Activated CD4-positive, alpha-beta T cell treated with anti-CD3 and anti-CD28 coated beads, Interleukin-2, amount 10 ng/mL, durations not matched to agents 7 days and 5 days (primary cell): Measurements from ENCODE around the gene ERC2. TPM values are rescaled to one million over a fixed set of nuclear protein-coding genes. Genes with fewer than 3 reads are reported as not detected.

Experiments
- CTCF ChIA-PET: fragments of 350-600 bp; sonication (Branson Sonifier 250); formaldehyde crosslinking; loops from one replicate; lab custom pipeline; 2021; ENCODE audit warnings: antibody characterized with exemption; lab: Charles Lee
- POLR2A ChIA-PET: fragments of 350-600 bp; sonication (Branson Sonifier 250); formaldehyde crosslinking; loops from one replicate; lab custom pipeline; 2021; ENCODE audit warnings: antibody characterized with exemption; lab: Charles Lee
- DNase-seq: peaks from one replicate; pipeline ENCODE4 v3.0.0-alpha.2; 2020
- H3K27ac Mint-ChIP-seq: one replicate; pipeline ENCODE4 v1.8.0; 2021; ENCODE audit warnings: mild to moderate bottlenecking, moderate library complexity, mixed read lengths
- H3K27me3 Mint-ChIP-seq: one replicate; pipeline ENCODE4 v1.8.0; 2021; ENCODE audit warnings: mixed read lengths
- H3K36me3 Mint-ChIP-seq: one replicate; pipeline ENCODE4 v1.8.0; 2021; ENCODE audit warnings: low read depth, mixed read lengths
- H3K4me1 Mint-ChIP-seq: one replicate; pipeline ENCODE4 v1.8.0; 2021; ENCODE audit warnings: mixed read lengths
- H3K4me3 Mint-ChIP-seq: one replicate; pipeline ENCODE4 v1.8.0; 2021; ENCODE audit warnings: mild to moderate bottlenecking, moderate library complexity, mixed read lengths
- H3K9me3 Mint-ChIP-seq: one replicate; pipeline ENCODE4 v1.8.0; 2021; ENCODE audit warnings: mixed read lengths
- total RNA-seq, 2 experiments: library from RNA; stranded (reverse); gene quantifications; one replicate each; pipeline ENCODE4 v1.2.3, GENCODE V29; 2021

ERC2 gene
- total RNA-seq, 2 experiments from 2014 or later, result not detected

- Mint-ChIP-seq H3K27me3 (no peaks in the 10 kb centered on the region), H3K4me1 (no peaks in the 10 kb centered on the region), H3K4me3 (no peak overlapping the region), H3K36me3 (no peaks in the 10 kb centered on the region), H3K27ac (no peak overlapping the region), H3K9me3 (no peaks in the 10 kb centered on the region)
- ChIA-PET POLR2A (no interaction called here), CTCF (no interaction called here)
- DNase-seq, result no peak
These were observed 565.9 kb downstream of the ERC2 start for GRCh38 chr3:55902221-55902900.

- no peaks in the 10 kb centered on the region for H3K27me3 Mint-ChIP-seq
- H3K36me3 Mint-ChIP-seq, result no peaks in the 10 kb centered on the region
- ChIA-PET POLR2A (no interaction called here), CTCF (no interaction called here)
- no peak overlapping the region for H3K27ac Mint-ChIP-seq
- H3K4me1 Mint-ChIP-seq, result no peaks in the 10 kb centered on the region
- H3K9me3 Mint-ChIP-seq, result no peaks in the 10 kb centered on the region
- DNase-seq, result no peak
- no peak overlapping the region for H3K4me3 Mint-ChIP-seq
These were observed 568.4 kb downstream of the ERC2 start for GRCh38 chr3:55899887-55900286.

- Mint-ChIP-seq H3K36me3 (no peaks in the 10 kb centered on the region), H3K27ac (no peak overlapping the region), H3K4me1 (no peaks in the 10 kb centered on the region), H3K9me3 (no peaks in the 10 kb centered on the region), H3K27me3 (no peaks in the 10 kb centered on the region), H3K4me3 (no peak overlapping the region)
- no peak for DNase-seq
- POLR2A ChIA-PET, result no interaction called here
- CTCF ChIA-PET, result no interaction called here
These were observed 570.6 kb downstream of the ERC2 start for GRCh38 chr3:55897573-55898224.

- ChIA-PET POLR2A (no interaction called here), CTCF (no interaction called here)
- H3K27me3 Mint-ChIP-seq, result no peaks in the 10 kb centered on the region
- no peak for DNase-seq
- no peaks in the 10 kb centered on the region for H3K9me3 Mint-ChIP-seq
- no peaks in the 10 kb centered on the region for H3K36me3 Mint-ChIP-seq
- no peak overlapping the region for H3K4me3 Mint-ChIP-seq
- no peak overlapping the region for H3K27ac Mint-ChIP-seq
- H3K4me1 Mint-ChIP-seq, result no peaks in the 10 kb centered on the region
These were observed 572.2 kb downstream of the ERC2 start for GRCh38 chr3:55895897-55896566.

- H3K27ac Mint-ChIP-seq, result no peak overlapping the region
- CTCF ChIA-PET, result no interaction called here
- no peak overlapping the region for H3K4me3 Mint-ChIP-seq
- H3K27me3 Mint-ChIP-seq, result no peaks in the 10 kb centered on the region
- no peaks in the 10 kb centered on the region for H3K36me3 Mint-ChIP-seq
- no peak for DNase-seq
- no peaks in the 10 kb centered on the region for H3K9me3 Mint-ChIP-seq
- H3K4me1 Mint-ChIP-seq, result no peaks in the 10 kb centered on the region
- POLR2A ChIA-PET, result no interaction called here
These were observed 573.7 kb downstream of the ERC2 start for GRCh38 chr3:55894605-55895004.

- no peaks in the 10 kb centered on the region for H3K36me3 Mint-ChIP-seq
- no peak overlapping the region for H3K27ac Mint-ChIP-seq
- no peak for DNase-seq
- ChIA-PET CTCF (no interaction called here), POLR2A (no interaction called here)
- no peak overlapping the region for H3K4me3 Mint-ChIP-seq
- H3K27me3 Mint-ChIP-seq, result no peaks in the 10 kb centered on the region
- H3K9me3 Mint-ChIP-seq, result no peaks in the 10 kb centered on the region
- H3K4me1 Mint-ChIP-seq, result no peaks in the 10 kb centered on the region
These were observed 575.1 kb downstream of the ERC2 start for GRCh38 chr3:55893045-55893664.

- Mint-ChIP-seq H3K36me3 (no peaks in the 10 kb centered on the region), H3K4me1 (no peaks in the 10 kb centered on the region), H3K27ac (no peak overlapping the region), H3K4me3 (no peak overlapping the region), H3K27me3 (no peaks in the 10 kb centered on the region), H3K9me3 (no peaks in the 10 kb centered on the region)
- DNase-seq, result no peak
- ChIA-PET POLR2A (no interaction called here), CTCF (no interaction called here)
These were observed 577.2 kb downstream of the ERC2 start for GRCh38 chr3:55891106-55891505.

- Mint-ChIP-seq H3K4me3 (no peak overlapping the region), H3K36me3 (no peaks in the 10 kb centered on the region), H3K27me3 (no peaks in the 10 kb centered on the region), H3K4me1 (no peaks in the 10 kb centered on the region), H3K9me3 (no peaks in the 10 kb centered on the region), H3K27ac (no peak overlapping the region)
- ChIA-PET CTCF (no interaction called here), POLR2A (no interaction called here)
- no peak for DNase-seq
These were observed 579.9 kb downstream of the ERC2 start for GRCh38 chr3:55888282-55888885.

GRCh38 chr3:55885721-55886120 lies 582.5 kb downstream of the ERC2 start:
- H3K27me3 Mint-ChIP-seq, result no peaks in the 10 kb centered on the region
- POLR2A ChIA-PET, result no interaction called here
- no peaks in the 10 kb centered on the region for H3K4me1 Mint-ChIP-seq
- H3K27ac Mint-ChIP-seq, result no peak overlapping the region
- no peaks in the 10 kb centered on the region for H3K9me3 Mint-ChIP-seq
- CTCF ChIA-PET, result no interaction called here
- no peak overlapping the region for H3K4me3 Mint-ChIP-seq
- DNase-seq, result no peak
- H3K36me3 Mint-ChIP-seq, result no peaks in the 10 kb centered on the region

GRCh38 chr3:55884491-55885285 lies 583.6 kb downstream of the ERC2 start:
- H3K4me3 Mint-ChIP-seq, result no peak overlapping the region
- no peaks in the 10 kb centered on the region for H3K36me3 Mint-ChIP-seq
- no peaks in the 10 kb centered on the region for H3K9me3 Mint-ChIP-seq
- CTCF ChIA-PET, result no interaction called here
- no peaks in the 10 kb centered on the region for H3K4me1 Mint-ChIP-seq
- DNase-seq, result no peak
- no peaks in the 10 kb centered on the region for H3K27me3 Mint-ChIP-seq
- no peak overlapping the region for H3K27ac Mint-ChIP-seq
- POLR2A ChIA-PET, result no interaction called here

GRCh38 chr3:55884066-55884465 lies 584.2 kb downstream of the ERC2 start:
- no peaks in the 10 kb centered on the region for H3K27me3 Mint-ChIP-seq

GRCh38 chr3:55882006-55882405 lies 586.3 kb downstream of the ERC2 start:
- DNase-seq, result no peak
- CTCF ChIA-PET, result interaction anchor here (0.6 kb wide), 1 partner anchor 1307 kb away, joined by 3 read pairs; no protein-coding TSS in a partner anchor
- no peak overlapping the region for H3K27ac Mint-ChIP-seq
- no peaks in the 10 kb centered on the region for H3K9me3 Mint-ChIP-seq
- POLR2A ChIA-PET, result no interaction called here
- no peak overlapping the region for H3K4me3 Mint-ChIP-seq
- no peaks in the 10 kb centered on the region for H3K4me1 Mint-ChIP-seq
- H3K36me3 Mint-ChIP-seq, result no peaks in the 10 kb centered on the region
- no peaks in the 10 kb centered on the region for H3K27me3 Mint-ChIP-seq

More at GRCh38 chr3:55884066-55884465, 584.2 kb downstream of the ERC2 start:
- Mint-ChIP-seq H3K4me3 (no peak overlapping the region), H3K9me3 (no peaks in the 10 kb centered on the region), H3K36me3 (no peaks in the 10 kb centered on the region), H3K4me1 (no peaks in the 10 kb centered on the region), H3K27ac (no peak overlapping the region)
- CTCF ChIA-PET, result no interaction called here
- POLR2A ChIA-PET, result no interaction called here
- DNase-seq, result no peak
